OCI-LY1 (cell line): ENCODE measurements around the gene FAXC.

Experiments
- EZH2 ChIP-seq: fragments of 200-600 bp; sonication (generic), shearing (Covaris generic); IDR thresholded peaks from 2 replicates; pipeline ENCODE4 v1.8.0; 2017; ENCODE audit warnings: borderline replicate concordance, mixed run types, mild to moderate bottlenecking, antibody characterized with exemption, low read length, moderate library complexity, mixed read lengths
- TF ChIP-seq, protein P1 (sequence below): fragments of 200-600 bp; sonication (generic), shearing (Covaris generic); IDR thresholded peaks from 2 replicates; pipeline ENCODE4 v1.5.1; 2017; ENCODE audit warnings: mild to moderate bottlenecking, antibody characterized with exemption, low read length, moderate library complexity, mixed read lengths

DNA sequence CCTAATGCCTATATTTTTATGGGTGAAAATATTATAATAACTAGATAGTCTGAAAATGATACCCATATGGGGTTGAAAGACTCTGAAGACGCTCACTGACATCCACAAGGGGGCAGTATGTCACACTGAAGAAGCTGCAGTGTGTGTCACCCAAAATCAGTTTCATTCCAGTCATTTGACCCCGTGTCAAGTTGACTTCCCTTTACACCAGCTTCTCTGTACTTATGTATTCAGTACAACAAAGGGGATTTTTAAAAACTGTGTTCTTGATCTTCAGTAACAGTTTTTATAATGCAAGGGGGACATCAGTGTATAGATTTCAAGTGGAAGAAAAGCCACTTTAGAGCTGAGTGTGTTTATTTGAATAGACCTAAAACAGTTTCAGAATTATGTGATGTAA is 19.3 kb downstream of the FAXC start:
- TF ChIP-seq, protein P1, sequence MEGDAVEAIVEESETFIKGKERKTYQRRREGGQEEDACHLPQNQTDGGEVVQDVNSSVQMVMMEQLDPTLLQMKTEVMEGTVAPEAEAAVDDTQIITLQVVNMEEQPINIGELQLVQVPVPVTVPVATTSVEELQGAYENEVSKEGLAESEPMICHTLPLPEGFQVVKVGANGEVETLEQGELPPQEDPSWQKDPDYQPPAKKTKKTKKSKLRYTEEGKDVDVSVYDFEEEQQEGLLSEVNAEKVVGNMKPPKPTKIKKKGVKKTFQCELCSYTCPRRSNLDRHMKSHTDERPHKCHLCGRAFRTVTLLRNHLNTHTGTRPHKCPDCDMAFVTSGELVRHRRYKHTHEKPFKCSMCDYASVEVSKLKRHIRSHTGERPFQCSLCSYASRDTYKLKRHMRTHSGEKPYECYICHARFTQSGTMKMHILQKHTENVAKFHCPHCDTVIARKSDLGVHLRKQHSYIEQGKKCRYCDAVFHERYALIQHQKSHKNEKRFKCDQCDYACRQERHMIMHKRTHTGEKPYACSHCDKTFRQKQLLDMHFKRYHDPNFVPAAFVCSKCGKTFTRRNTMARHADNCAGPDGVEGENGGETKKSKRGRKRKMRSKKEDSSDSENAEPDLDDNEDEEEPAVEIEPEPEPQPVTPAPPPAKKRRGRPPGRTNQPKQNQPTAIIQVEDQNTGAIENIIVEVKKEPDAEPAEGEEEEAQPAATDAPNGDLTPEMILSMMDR, result peak; percentile 79
- no peak for TF ChIP-seq EZH2
